Hepatocyte (in vitro differentiated cells): Measurements from ENCODE around the gene PTPN14. TPM values are rescaled to one million over a fixed set of nuclear protein-coding genes. Genes with fewer than 3 reads are reported as not detected.
A peak's percentile ranks its signal among the peaks of the same experiment; 100 is the strongest.

Source experiments
- DNase-seq: peaks from one replicate; pipeline ENCODE4 v3.0.0-alpha.2; 2016; ENCODE audit warnings: low spot score
- H2AFZ ChIP-seq: fragments of 200-600 bp; sonication (generic); 2 replicates; pipeline ENCODE4 v1.6.0; 2016; ENCODE audit warnings: antibody characterized with exemption, mild to moderate bottlenecking
- H3K27ac ChIP-seq: fragments of 200-600 bp; sonication (generic); 2 replicates; pipeline ENCODE4 v1.5.1; 2016; ENCODE audit warnings: mild to moderate bottlenecking
- H3K27me3 ChIP-seq: fragments of 200-600 bp; sonication (generic); 2 replicates; pipeline ENCODE4 v1.6.1; 2016
- H3K36me3 ChIP-seq: fragments of 200-600 bp; sonication (generic); replicated peaks from 2 replicates; pipeline ENCODE4 v1.5.1; 2016; ENCODE audit warnings: low read depth; ENCODE audit not compliant: insufficient read depth
- H3K4me1 ChIP-seq: fragments of 200-600 bp; sonication (generic); 2 replicates; pipeline ENCODE4 v1.5.1; 2016; ENCODE audit warnings: mild to moderate bottlenecking, moderate library complexity; ENCODE audit not compliant: insufficient read depth
- H3K4me2 ChIP-seq: fragments of 200-600 bp; sonication (generic); 2 replicates; pipeline ENCODE4 v1.6.0; 2016
- H3K4me3 ChIP-seq: fragments of 200-600 bp; sonication (generic); 2 replicates; pipeline ENCODE4 v1.5.1; 2016; ENCODE audit warnings: mild to moderate bottlenecking
- H3K79me2 ChIP-seq: fragments of 200-600 bp; sonication (generic); 2 replicates; pipeline ENCODE4 v1.6.0; 2017; ENCODE audit warnings: mild to moderate bottlenecking
- H3K9me2 ChIP-seq: fragments of 200-600 bp; sonication (generic); replicated peaks from 2 replicates; pipeline ENCODE4 v1.6.0; 2017; ENCODE audit warnings: mild to moderate bottlenecking; ENCODE audit not compliant: insufficient read depth
- H3K9me3 ChIP-seq: fragments of 200-600 bp; sonication (generic); 2 replicates; pipeline ENCODE4 v1.5.1; 2016; ENCODE audit warnings: low read depth, mild to moderate bottlenecking
- H4K20me1 ChIP-seq: fragments of 200-600 bp; sonication (generic); 2 replicates; pipeline ENCODE4 v1.6.0; 2016; ENCODE audit warnings: mild to moderate bottlenecking; ENCODE audit not compliant: insufficient read depth, poor library complexity, severe bottlenecking
- EZH2 ChIP-seq: fragments of 200-600 bp; sonication (generic); IDR thresholded peaks from 2 replicates; pipeline ENCODE4 v1.6.1; 2016; ENCODE audit warnings: antibody characterized with exemption, mild to moderate bottlenecking, borderline replicate concordance
- EZH2phosphoT487 ChIP-seq: fragments of 200-600 bp; sonication (generic); IDR thresholded peaks from one replicate; pipeline ENCODE4 v1.6.1; 2018; ENCODE audit warnings: antibody characterized with exemption, mild to moderate bottlenecking, low read depth, moderate library complexity; ENCODE audit not compliant: unreplicated experiment, severe bottlenecking
- WGBS: methylation state at CpG from one replicate; pipeline ENCODE4 v1.1.6; 2016; ENCODE audit warnings: low lambda C conversion rate; ENCODE audit errors: missing lambda C conversion rate; 5-methylcytosine and 5-hydroxymethylcytosine counted together
- polyA plus RNA-seq: library from polyadenylated mRNA; unstranded; fragments of >200 nt; fragmentation: Nextera tagmentation; extraction: Ambion mirVana; gene quantifications from 2 replicates; pipeline ENCODE4 v1.2.1, GENCODE V29; 2016
- total RNA-seq: library from RNA; depleted of rRNA; stranded (reverse); fragments of >200 nt; gene quantifications from 2 replicates; pipeline ENCODE4 v1.2.3, GENCODE V29; 2014
- TF ChIP-seq, protein P1 (sequence below): fragments of 200-600 bp; sonication (generic); IDR thresholded peaks from 2 replicates; pipeline ENCODE4 v1.5.1; 2016; ENCODE audit warnings: antibody characterized with exemption, mild to moderate bottlenecking; ENCODE audit not compliant: poor library complexity

Gene PTPN14
- total and polyA plus RNA-seq, 2 experiments from 2014 or later = 9.5 to 21.7 TPM

DNA sequence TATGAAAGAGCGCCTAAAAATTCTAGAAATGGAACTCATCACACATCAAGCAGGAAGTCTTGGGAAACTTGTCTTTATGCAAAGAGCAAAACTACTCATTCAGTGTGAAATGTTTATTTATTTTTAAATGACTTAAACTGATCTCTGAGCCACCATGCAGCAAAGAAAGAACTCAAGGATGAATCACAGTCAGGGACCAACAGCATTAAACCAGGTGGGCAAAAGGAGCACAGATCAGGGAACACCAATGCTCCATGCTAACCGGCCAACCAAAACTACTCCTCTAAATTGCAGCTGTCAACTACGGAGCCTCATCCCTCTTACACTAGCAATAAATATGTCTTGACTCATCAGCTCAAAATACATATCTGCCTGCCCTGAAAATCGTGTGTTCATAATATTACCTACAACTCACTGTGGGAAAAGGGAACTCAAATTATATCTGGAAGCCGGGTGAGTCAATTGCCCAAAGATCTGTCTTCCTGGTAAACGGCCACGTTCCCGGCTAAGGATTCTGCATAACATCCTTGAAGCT is 129.2 kb downstream of the PTPN14 start:
- H3K4me1 ChIP-seq = peaks cover 14% of the 10 kb centered on the region
- DNase-seq = no peak
- H3K4me3 ChIP-seq = no peak overlapping the region
- H3K36me3 ChIP-seq = no peaks in the 10 kb centered on the region
- H3K4me2 ChIP-seq = no peak overlapping the region
- H2AFZ ChIP-seq = no peak overlapping the region
- H3K9me3 ChIP-seq = no peaks in the 10 kb centered on the region
- H3K27ac ChIP-seq = no peak overlapping the region
- peaks cover 35% of the 10 kb centered on the region for H3K79me2 ChIP-seq
- H3K9me2 ChIP-seq = no peaks in the 10 kb centered on the region
- no peaks in the 10 kb centered on the region for H4K20me1 ChIP-seq
- WGBS = 81% methylated on average over 8 of the region's 8 CpGs
- TF ChIP-seq EZH2 = no peak
- TF ChIP-seq EZH2phosphoT487 = no peak
- TF ChIP-seq, protein P1, sequence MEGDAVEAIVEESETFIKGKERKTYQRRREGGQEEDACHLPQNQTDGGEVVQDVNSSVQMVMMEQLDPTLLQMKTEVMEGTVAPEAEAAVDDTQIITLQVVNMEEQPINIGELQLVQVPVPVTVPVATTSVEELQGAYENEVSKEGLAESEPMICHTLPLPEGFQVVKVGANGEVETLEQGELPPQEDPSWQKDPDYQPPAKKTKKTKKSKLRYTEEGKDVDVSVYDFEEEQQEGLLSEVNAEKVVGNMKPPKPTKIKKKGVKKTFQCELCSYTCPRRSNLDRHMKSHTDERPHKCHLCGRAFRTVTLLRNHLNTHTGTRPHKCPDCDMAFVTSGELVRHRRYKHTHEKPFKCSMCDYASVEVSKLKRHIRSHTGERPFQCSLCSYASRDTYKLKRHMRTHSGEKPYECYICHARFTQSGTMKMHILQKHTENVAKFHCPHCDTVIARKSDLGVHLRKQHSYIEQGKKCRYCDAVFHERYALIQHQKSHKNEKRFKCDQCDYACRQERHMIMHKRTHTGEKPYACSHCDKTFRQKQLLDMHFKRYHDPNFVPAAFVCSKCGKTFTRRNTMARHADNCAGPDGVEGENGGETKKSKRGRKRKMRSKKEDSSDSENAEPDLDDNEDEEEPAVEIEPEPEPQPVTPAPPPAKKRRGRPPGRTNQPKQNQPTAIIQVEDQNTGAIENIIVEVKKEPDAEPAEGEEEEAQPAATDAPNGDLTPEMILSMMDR = no peak
- no peaks in the 10 kb centered on the region for H3K27me3 ChIP-seq

DNA sequence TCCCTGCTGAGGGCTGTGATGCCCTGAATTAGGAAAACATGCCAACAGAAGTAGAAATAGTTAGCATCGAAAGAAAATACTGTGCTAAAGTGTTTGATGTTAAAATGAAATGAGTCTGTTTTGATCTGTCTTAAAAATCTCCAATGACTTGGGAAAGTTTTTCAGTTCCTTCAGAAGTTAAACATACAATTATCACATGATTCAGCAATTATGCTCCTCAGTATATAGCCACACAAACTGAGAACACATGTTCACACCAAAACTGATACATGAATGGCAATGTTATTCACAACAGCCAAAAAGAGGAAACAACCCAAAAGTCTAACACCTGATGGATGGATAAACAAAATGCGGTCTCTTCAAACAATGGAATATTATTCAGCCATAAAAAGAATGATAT is 130.6 kb downstream of the PTPN14 start:
- Histone ChIP-seq H3K9me3 (no peaks in the 10 kb centered on the region), H3K27ac (no peak overlapping the region), H3K4me3 (no peak overlapping the region), H3K4me2 (no peak overlapping the region), H3K4me1 (peaks cover 14% of the 10 kb centered on the region), H4K20me1 (no peaks in the 10 kb centered on the region), H3K27me3 (no peaks in the 10 kb centered on the region), H3K79me2 (peaks cover 43% of the 10 kb centered on the region), H3K9me2 (no peaks in the 10 kb centered on the region), H3K36me3 (no peaks in the 10 kb centered on the region), H2AFZ (no peak overlapping the region)
- DNase-seq = no peak
- no peak for TF ChIP-seq EZH2
- no peak for TF ChIP-seq EZH2phosphoT487
- TF ChIP-seq, protein P1 = no peak
- WGBS = 95% methylated on average over 2 of the region's 2 CpGs

DNA sequence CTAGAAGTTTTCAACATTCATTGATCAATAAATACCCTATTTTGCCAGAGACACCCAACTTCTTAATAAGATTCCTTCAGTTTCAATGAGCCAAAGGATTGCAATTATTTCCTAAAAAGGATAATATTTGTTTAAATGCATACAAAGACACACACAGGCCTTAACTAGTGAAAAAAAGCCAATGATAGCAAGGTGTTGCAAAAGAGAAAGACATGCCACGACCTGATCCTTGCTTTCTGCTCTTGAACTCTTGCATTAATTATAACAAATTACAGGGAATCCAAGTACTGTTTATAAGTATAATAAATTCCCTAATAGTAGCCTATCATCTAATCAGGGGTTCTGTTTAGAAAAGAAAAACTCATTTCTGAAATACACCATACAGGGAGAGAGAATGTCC is 131.1 kb downstream of the PTPN14 start:
- Histone ChIP-seq H3K36me3 (no peaks in the 10 kb centered on the region), H3K27me3 (no peaks in the 10 kb centered on the region), H4K20me1 (no peaks in the 10 kb centered on the region), H3K27ac (no peak overlapping the region), H3K4me2 (no peak overlapping the region), H3K79me2 (peaks cover 43% of the 10 kb centered on the region), H2AFZ (no peak overlapping the region), H3K9me3 (no peaks in the 10 kb centered on the region), H3K4me1 (peaks cover 14% of the 10 kb centered on the region), H3K4me3 (no peak overlapping the region), H3K9me2 (no peaks in the 10 kb centered on the region)
- no peak for DNase-seq
- WGBS = 75% methylated on average over 1 of the region's 1 CpG
- no peak for TF ChIP-seq EZH2phosphoT487

DNA sequence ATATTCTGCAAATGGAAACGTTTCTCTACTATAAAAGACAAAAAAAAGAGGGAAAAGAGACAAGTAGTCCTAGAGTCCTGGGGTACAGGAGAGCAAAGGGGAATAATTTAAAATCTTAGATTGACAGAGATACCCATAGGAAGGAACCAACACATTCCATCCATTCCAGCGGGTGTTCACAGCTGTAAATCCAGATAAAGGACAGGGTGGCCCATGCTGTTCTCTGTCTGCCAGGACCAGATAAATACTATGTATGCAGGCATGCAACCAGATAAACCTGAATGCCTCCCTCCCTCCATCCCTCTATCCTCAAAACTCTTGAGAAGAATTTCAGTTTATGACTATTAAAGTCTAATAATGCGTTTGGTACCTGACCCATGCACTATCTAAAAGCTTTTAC is 131.8 kb downstream of the PTPN14 start:
- Histone ChIP-seq H3K9me2 (no peaks in the 10 kb centered on the region), H3K4me3 (no peak overlapping the region), H4K20me1 (no peaks in the 10 kb centered on the region), H3K4me2 (peak overlapping the region; percentile 7), H3K79me2 (peaks cover 45% of the 10 kb centered on the region), H3K4me1 (peaks cover 14% of the 10 kb centered on the region), H3K9me3 (no peaks in the 10 kb centered on the region), H2AFZ (no peak overlapping the region), H3K27ac (peak overlapping the region; percentile 33), H3K36me3 (no peaks in the 10 kb centered on the region), H3K27me3 (no peaks in the 10 kb centered on the region)
- DNase-seq = no peak
- TF ChIP-seq EZH2phosphoT487 (no peak), EZH2 (no peak)
- TF ChIP-seq, protein P1 = no peak
- WGBS = 36% methylated on average over 3 of the region's 3 CpGs
